Fibroblast of lung (primary cell): ENCODE data around the gene SH2B3. TPM values are rescaled to one million over a fixed set of nuclear protein-coding genes. Genes with fewer than 3 reads are reported as not detected.

ENCODE experiments used
- DNase-seq, 2 donors: peaks; one replicate each; pipeline versions ENCODE4 v3.0.0 to v3.0.0-alpha.2; 2010; ENCODE audit warnings: low read depth in 2 of 2
- H2AFZ ChIP-seq: 2 replicates; pipeline ENCODE4 v1.5.1; 2012; ENCODE audit warnings: low read length, control low read depth, inconsistent platforms
- H3K27ac ChIP-seq: 2 replicates; pipeline ENCODE4 v1.5.1; 2011; ENCODE audit warnings: low read length, control low read depth; ENCODE audit not compliant: insufficient read depth
- H3K27me3 ChIP-seq: 2 replicates; pipeline ENCODE4 v1.5.1; 2011; ENCODE audit warnings: mild to moderate bottlenecking, low read length; ENCODE audit not compliant: control insufficient read depth, insufficient read depth
- H3K36me3 ChIP-seq: 2 replicates; pipeline ENCODE4 v1.5.1; 2011; ENCODE audit warnings: low read length; ENCODE audit not compliant: control insufficient read depth, insufficient read depth
- H3K4me1 ChIP-seq: 2 replicates; pipeline ENCODE4 v1.5.1; 2011; ENCODE audit warnings: low read length; ENCODE audit not compliant: control insufficient read depth, insufficient read depth; ENCODE audit errors: extremely low read depth
- H3K4me2 ChIP-seq: 2 replicates; pipeline ENCODE4 v1.5.1; 2011; ENCODE audit warnings: low read length, control low read depth; ENCODE audit not compliant: insufficient read depth; ENCODE audit errors: extremely low read depth
- H3K4me3 ChIP-seq, 4 experiments: fragments of 200-600 bp in 1 of 4; sonication (generic) in 1 of 4; replicated peaks in 1 of 4; 2 replicates each; pipeline ENCODE4 v1.5.1; 2011 to 2016; ENCODE audit warnings: low read length in 4 of 4, low read depth in 3 of 4, mild to moderate bottlenecking in 3 of 4, control low read depth in 2 of 4, inconsistent platforms in 1 of 4, mixed read lengths in 1 of 4; ENCODE audit not compliant: insufficient read depth in 1 of 4; ENCODE audit errors: control extremely low read depth in 1 of 4
- H3K79me2 ChIP-seq: 2 replicates; pipeline ENCODE4 v1.5.1; 2012; ENCODE audit warnings: mild to moderate bottlenecking, low read length, inconsistent platforms; ENCODE audit not compliant: control insufficient read depth, insufficient read depth
- H3K9ac ChIP-seq: 2 replicates; pipeline ENCODE4 v1.5.1; 2011; ENCODE audit warnings: mild to moderate bottlenecking, low read length, control low read depth; ENCODE audit not compliant: insufficient read depth
- H3K9me3 ChIP-seq: 2 replicates; pipeline ENCODE4 v1.5.1; 2012; ENCODE audit warnings: low read depth, low read length; ENCODE audit not compliant: control insufficient read depth, insufficient read depth
- H4K20me1 ChIP-seq: 2 replicates; pipeline ENCODE4 v1.5.1; 2011; ENCODE audit warnings: low read length; ENCODE audit not compliant: control insufficient read depth, insufficient read depth; ENCODE audit errors: extremely low read depth
- CTCF ChIP-seq, 2 donors: IDR thresholded peaks in 1 of 2; conservative IDR thresholded peaks in 1 of 2; 1 replicate in 1 of 2; 2 replicates in 1 of 2; pipeline ENCODE4 v1.5.1; 2011 to 2012; ENCODE audit warnings: low read length in 2 of 2, control low read depth in 1 of 2, inconsistent platforms in 1 of 2, low read depth in 1 of 2, mild to moderate bottlenecking in 1 of 2
- EZH2 ChIP-seq: IDR thresholded peaks from 2 replicates; pipeline ENCODE4 v1.5.1; 2012; ENCODE audit warnings: low read length, control low read depth, mild to moderate bottlenecking; ENCODE audit errors: missing control alignments
- polyA plus RNA-seq, 2 donors: library from polyadenylated mRNA; depleted of rRNA in 1 of 2; stranded (reverse) in 1 of 2; unstranded in 1 of 2; fragments of >200 nt; gene quantifications; 2 replicates each; pipeline ENCODE4 v1.2.1, GENCODE V29; 2011 to 2012; ENCODE audit warnings: missing spikeins in 1 of 2
- total RNA-seq: library from RNA; depleted of rRNA; stranded (reverse); fragments of >200 nt; gene quantifications from 2 replicates; pipeline ENCODE4 v1.2.1, GENCODE V29; 2014

Gene SH2B3
- total and polyA plus RNA-seq, 2 donors (not counting 1 experiment from before 2014, with no cell fraction given) = 18.0 to 32.0 TPM

GRCh38 chr12:111417290-111417689 is 11.6 kb downstream of the SH2B3 start:
- Histone ChIP-seq H4K20me1 (no peaks in the 10 kb centered on the region), H3K27me3 (no peaks in the 10 kb centered on the region)

GRCh38 chr12:111417784-111418593 is 12.3 kb downstream of the SH2B3 start:
- H3K4me1 ChIP-seq = peaks cover 14% of the 10 kb centered on the region
- no peak overlapping the region for H3K9ac ChIP-seq
- H3K4me3 ChIP-seq = no peak overlapping the region
- no peaks in the 10 kb centered on the region for H3K9me3 ChIP-seq
- H3K79me2 ChIP-seq = peaks cover 89% of the 10 kb centered on the region
- TF ChIP-seq EZH2 (no peak), CTCF (conservative IDR thresholded peaks at IDR 0.05 in 1 of 2, IDR thresholded peaks at IDR 0.05 in 1 of 2; ENCODE audit: low read depth in 1 of 2, low read length in 2 of 2) (no peak)
- H3K27ac ChIP-seq = no peak overlapping the region
- DNase-seq = no peak
- H3K36me3 ChIP-seq = peaks cover 8% of the 10 kb centered on the region
- H3K27me3 ChIP-seq = no peaks in the 10 kb centered on the region
- no peaks in the 10 kb centered on the region for H4K20me1 ChIP-seq
- no peak overlapping the region for H2AFZ ChIP-seq
- H3K4me2 ChIP-seq = no peak overlapping the region

More at GRCh38 chr12:111417290-111417689, 11.6 kb downstream of the SH2B3 start:
- H3K4me2 ChIP-seq = no peak overlapping the region
- peaks cover 17% of the 10 kb centered on the region for H3K4me1 ChIP-seq
- DNase-seq = no peak
- H3K9ac ChIP-seq = no peak overlapping the region
- H2AFZ ChIP-seq = no peak overlapping the region
- H3K4me3 ChIP-seq = no peak overlapping the region
- no peak overlapping the region for H3K27ac ChIP-seq
- TF ChIP-seq EZH2 (no peak), CTCF (conservative IDR thresholded peaks at IDR 0.05 in 1 of 2, IDR thresholded peaks at IDR 0.05 in 1 of 2; ENCODE audit: low read depth in 1 of 2, low read length in 2 of 2) (no peak)
- H3K36me3 ChIP-seq = peaks cover 8% of the 10 kb centered on the region
- H3K9me3 ChIP-seq = no peaks in the 10 kb centered on the region
- peaks cover 90% of the 10 kb centered on the region for H3K79me2 ChIP-seq

- H3K27me3 ChIP-seq = no peaks in the 10 kb centered on the region
- peaks cover 9% of the 10 kb centered on the region for H3K4me1 ChIP-seq
- no peak for TF ChIP-seq EZH2
- TF ChIP-seq CTCF (conservative IDR thresholded peaks at IDR 0.05 in 1 of 2, IDR thresholded peaks at IDR 0.05 in 1 of 2; ENCODE audit: low read depth in 1 of 2, low read length in 2 of 2) = no peak
- H3K9ac ChIP-seq = no peak overlapping the region
- no peak for DNase-seq
- H2AFZ ChIP-seq = no peak overlapping the region
- peaks cover 8% of the 10 kb centered on the region for H3K36me3 ChIP-seq
- H3K4me2 ChIP-seq = no peak overlapping the region
- H3K4me3 ChIP-seq = no peak overlapping the region
- no peak overlapping the region for H3K27ac ChIP-seq
- H3K9me3 ChIP-seq = no peaks in the 10 kb centered on the region
- H4K20me1 ChIP-seq = no peaks in the 10 kb centered on the region
- peaks cover 87% of the 10 kb centered on the region for H3K79me2 ChIP-seq
These were observed 12.8 kb downstream of the SH2B3 start for GRCh38 chr12:111418594-111418880.
